ENCODE data around the gene LFNG.

The LFNG gene

DNA sequence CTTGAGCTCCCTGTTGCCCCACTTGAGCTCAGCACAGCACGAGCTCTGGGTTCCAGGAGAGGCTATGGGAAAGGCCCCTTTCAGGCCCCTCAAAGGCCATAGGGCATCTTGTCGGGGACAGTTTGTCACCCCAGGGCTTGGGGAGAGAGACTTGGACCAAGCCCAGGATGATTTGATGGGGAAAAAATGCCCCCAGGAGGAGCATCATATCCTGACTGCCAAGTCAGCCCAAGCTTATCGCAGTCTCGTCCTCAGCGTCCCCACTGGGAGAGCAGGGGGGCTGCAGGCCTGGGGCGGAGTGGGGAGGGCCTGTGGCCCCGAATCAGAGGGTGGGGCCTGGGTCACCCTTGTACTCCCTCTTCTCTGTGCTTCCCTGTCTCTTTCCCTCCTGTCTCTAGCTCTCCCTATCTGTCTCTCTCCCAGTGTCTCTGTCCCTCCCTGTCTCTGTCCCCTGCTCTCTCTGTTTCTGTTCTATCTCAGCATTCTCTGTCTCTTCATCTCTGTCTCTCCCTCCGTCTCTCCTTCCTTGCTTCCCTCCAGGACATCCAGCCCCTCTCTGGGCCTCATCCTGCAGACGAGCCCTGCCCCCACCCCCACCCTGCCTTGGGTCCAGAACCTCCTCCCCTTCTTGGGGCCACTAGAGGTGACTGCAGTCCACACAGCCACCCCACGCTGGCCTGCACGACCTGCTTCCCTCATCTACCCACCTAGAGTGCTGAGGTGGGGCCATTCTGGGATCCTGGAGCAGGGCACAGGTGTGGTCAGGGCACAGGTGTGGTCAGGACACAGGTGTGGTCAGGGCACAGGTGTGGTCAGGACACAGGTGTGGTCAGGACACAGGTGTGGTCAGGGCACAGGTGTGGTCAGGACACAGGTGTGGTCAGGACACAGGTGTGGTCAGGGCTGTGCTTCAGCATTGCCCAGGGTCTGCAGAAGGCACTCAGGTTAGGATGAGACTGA is 26.1 kb upstream of the LFNG start:
- DNase-seq (ENCODE audit: insufficient read length, low spot score): no peak
- no peak for TF ChIP-seq POLR2A (IDR thresholded peaks at IDR 0.05; ENCODE audit: low read depth, low read length)
- FAIRE-seq: no peak

DNA sequence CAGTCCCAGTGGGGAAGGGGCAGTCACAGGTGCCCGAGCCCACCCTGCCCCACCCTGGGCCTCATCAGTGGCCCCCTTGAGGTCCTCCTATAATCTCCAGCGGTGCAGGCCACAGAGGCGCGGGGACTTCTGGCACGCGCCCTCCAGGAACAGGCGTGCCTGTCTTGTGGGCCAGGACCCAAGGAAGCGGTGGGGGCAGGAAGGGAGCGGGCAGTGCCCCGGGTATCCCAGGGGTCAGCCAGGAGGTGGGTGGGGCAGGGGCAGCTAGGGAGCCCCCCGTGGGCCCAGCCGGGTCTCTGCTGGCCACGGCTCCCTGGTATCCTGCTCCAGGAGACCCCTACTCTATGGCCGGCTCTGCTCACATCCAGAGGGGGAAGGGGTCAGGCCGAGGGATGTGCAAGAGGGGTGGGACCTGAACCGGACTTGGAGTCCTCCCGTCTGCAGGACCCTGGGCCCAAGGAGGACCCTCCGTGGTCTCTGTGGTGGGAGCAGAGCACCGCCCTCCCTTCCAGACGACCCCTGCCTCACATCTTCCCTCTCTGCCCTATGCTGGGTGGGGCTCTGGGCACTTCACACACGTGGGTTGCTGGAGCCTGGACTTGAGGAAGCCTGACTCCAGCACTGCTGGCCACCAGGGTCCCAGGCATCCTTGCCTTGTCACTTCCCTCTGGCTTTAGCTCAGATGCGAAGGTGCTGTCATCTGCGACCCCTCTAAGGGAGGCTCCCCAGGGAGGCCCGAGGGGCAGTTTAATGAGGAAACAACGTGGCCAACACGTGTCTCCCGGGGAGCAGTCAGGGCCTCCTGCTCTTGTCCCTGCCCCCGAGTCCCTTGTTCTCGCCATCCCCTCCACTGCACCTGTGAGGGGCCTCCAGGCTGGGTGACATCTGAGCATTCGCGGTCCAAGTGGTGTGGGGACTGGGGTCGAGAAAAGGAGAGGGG is 25.1 kb upstream of the LFNG start:
- FAIRE-seq: no peak
- no peak for DNase-seq (ENCODE audit: insufficient read length, low spot score)
- no peak for TF ChIP-seq POLR2A (IDR thresholded peaks at IDR 0.05; ENCODE audit: low read depth, low read length)

DNA sequence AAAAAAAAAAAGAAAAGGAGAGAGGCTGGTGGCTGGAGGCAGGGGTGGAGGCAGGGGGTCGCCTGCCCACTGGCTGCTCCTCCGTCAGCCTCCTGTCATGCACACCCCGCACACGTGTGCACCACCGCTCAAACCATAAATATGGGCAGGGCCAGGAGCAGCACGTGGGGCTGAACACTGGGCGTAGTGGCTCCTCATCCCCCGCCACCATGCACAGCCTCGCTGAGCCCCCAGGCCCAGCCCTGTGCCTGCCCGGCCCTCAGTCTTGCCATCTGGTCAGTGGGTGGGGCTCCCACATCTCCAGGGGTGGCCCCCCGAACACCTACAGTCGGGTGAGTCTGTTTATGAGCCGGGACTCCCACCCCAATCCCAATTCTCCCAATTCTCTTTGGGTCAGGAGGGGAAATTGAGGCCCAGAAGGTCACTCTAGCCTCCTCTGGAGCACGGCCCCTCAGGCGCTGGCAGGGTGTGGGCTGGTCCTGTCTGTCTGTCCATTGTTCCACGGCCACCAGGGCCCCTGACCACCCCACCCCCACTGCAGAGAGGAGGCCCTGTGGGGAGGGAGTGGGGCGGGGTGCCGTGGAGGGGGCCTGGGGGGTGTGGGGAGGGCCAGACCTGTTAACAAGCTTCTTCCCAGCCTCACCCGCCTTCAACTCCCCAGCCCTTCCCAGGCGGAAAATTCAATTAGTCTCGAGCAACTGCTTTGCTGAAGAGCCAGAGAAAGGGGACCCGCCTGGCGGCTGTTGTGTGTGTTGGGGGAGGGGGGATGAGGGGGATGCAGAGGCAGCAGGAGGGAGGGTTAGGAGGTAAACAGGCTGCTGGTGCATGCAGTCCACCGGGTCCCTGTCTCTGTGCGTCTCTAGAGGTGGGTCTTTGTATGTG is 23.9 kb upstream of the LFNG start:
- DNase-seq (ENCODE audit: insufficient read length, low spot score) (no peak), FAIRE-seq (no peak)
- no peak for TF ChIP-seq POLR2A (IDR thresholded peaks at IDR 0.05; ENCODE audit: low read depth, low read length)

DNA sequence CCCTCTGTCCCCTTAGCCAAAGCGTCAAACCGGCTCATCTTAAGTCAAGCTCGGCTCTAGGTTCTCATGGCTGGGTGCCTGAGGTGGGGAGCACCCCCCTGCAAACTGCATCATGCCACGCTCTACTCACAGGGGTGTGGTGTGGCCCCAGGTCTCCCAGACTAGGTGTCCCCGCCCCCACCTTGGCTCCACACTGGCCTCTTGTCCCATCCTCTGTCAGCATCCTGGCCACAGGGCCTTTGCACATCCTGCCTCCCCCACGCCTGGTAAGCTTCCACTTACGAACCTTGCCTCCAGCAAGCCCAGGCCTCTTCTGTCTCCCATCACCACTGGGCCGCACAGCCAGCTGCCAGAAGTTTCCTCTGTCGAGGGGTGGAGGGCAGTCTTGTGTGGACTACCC is 23.2 kb upstream of the LFNG start:
- no peak for DNase-seq (ENCODE audit: insufficient read length, low spot score)
- FAIRE-seq: no peak
- TF ChIP-seq POLR2A (IDR thresholded peaks at IDR 0.05; ENCODE audit: low read depth, low read length): no peak

DNA sequence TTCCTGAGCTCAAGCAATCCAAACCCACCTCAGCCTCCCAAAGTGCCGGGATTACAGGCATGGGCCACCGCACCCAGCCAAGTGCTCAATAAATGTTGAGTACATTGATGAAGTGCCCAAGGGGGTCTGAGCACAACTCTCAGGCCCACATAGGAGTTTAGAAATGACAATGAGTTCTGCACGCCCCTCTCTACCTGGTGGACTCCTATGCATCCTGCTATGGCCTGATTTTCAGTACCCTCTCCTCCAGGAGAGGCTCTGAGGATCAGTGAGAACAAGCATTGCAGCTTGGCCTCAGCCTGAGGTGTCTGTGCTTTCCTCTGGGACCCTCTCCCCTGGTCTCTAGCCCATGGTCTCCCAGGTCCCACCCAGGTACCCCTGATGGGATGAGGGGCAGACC is 22.5 kb upstream of the LFNG start:
- DNase-seq (ENCODE audit: insufficient read length, low spot score) (no peak), FAIRE-seq (no peak)
- no peak for TF ChIP-seq POLR2A (IDR thresholded peaks at IDR 0.05; ENCODE audit: low read depth, low read length)

DNA sequence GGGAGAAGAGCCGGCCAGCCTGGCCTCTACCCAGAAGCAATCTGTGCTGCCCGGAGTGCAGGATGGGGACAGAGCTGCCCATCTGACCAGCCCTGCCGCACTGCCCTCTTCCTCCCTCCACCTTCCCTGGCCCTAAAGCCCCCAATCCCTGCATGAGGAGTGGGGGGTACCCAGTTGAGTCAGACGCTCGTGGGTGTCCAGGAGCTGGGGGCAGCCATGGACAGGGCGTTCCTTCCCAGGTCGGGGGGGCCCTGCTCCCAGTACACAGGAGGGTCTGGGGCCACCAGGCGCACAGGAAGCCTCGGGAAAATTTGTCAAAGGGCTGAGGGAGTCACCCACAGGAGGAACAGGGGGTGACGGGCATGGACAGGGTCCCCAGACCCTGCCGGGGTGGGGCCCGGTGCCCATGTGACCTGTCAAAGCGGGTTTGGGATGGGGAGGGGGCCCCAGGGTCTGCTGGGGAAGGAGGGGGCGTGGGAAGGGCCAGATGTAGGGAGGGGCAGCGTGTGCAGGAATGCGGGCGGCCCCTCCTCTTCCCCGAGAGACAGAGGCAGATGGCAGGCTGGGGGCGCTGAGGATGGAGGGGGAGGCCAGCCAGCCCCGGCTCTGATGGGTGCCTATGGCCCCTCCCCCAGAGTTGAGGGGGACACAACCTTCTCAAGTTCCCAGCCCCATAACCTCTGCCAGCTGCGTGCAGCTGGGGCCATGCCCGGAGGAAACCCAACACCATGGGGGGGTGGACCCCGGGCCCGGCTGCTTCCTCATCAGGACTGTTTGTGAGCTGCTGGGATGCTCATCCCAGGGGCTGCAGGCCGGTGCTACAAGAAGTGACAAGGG is 21.9 kb upstream of the LFNG start:
- no peak for DNase-seq (ENCODE audit: insufficient read length, low spot score)
- FAIRE-seq: no peak
- no peak for TF ChIP-seq POLR2A (IDR thresholded peaks at IDR 0.05; ENCODE audit: low read depth, low read length)

DNA sequence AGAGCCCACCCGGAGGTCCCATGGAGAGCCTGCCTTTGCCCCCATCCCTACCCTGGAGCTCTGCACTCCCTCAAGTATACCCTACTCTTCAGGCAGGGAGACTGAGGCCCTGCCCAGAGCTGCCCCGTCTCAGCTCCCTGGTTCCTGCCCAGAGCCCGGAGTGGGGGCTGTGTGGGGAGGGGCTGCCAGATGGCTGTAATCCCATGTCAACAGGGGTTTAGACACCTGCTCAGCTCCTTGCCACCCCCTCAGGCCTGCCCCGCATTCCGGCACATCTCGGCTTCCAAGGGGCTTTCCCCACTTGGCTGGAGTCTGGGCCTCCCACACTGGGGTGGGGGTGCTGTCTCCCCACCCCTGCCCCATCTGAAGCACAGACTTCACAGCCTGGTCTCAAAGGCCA is 20.9 kb upstream of the LFNG start:
- FAIRE-seq (no peak), DNase-seq (ENCODE audit: insufficient read length, low spot score) (no peak)
- no peak for TF ChIP-seq POLR2A (IDR thresholded peaks at IDR 0.05; ENCODE audit: low read depth, low read length)

DNA sequence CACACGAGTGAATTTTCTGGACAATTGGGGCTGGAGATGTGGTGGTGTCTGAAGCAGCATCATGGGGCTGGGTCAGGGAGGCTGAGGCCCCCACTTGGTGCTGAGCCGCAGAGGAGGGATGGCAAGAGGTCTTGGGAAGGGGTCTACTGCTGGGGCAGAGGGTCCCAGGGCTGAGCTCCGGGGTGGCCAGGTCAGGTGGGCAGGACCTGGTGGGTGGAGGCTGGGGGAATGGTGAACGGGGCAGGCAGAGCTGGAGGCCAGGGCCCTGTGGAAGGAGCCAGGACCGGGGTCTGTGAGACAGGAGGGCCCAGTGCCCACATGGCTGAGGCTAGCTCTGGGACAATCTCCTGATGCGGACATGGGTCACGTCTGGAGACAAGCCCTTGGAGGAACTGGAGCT is 20.4 kb upstream of the LFNG start:
- DNase-seq (ENCODE audit: insufficient read length, low spot score): no peak
- TF ChIP-seq POLR2A (IDR thresholded peaks at IDR 0.05; ENCODE audit: low read depth, low read length): no peak
- no peak for FAIRE-seq

DNA sequence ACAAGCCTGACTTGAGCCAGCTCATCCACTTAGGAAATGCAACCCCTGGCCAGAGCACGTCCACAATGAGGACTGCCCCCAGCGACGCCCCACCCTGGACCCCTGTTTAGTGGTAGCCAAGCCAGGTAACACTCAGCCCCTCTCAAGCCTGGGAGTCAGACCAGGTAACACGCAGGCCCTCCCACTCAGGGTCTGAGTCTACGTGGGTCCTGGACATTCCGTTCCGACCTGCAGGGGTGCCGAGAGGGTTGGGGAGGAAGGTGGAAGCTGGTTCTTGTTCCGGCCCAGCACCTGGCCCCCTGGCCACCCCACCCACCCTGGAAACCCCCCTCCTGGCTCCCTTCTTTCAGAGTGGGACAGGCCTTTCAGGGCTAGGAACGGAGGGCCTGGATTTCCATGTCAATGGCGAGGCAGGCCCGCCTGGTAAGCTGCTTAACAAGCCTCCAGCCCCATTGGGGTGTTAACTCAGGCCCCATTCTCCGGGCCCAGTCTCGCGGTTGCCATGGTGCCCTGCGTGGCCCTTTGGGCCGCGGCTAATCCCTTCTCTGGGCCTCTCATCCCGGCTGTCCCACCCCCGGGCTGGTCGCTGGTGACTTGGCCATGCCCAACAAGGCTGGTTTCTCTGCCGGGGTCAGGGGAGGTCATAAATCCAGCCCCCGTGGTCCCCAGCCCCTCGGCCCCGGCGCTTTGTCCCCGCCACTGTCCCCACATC is 19.7 kb upstream of the LFNG start:
- TF ChIP-seq POLR2A (IDR thresholded peaks at IDR 0.05; ENCODE audit: low read depth, low read length): no peak
- no peak for FAIRE-seq
- DNase-seq (ENCODE audit: insufficient read length, low spot score): no peak

DNA sequence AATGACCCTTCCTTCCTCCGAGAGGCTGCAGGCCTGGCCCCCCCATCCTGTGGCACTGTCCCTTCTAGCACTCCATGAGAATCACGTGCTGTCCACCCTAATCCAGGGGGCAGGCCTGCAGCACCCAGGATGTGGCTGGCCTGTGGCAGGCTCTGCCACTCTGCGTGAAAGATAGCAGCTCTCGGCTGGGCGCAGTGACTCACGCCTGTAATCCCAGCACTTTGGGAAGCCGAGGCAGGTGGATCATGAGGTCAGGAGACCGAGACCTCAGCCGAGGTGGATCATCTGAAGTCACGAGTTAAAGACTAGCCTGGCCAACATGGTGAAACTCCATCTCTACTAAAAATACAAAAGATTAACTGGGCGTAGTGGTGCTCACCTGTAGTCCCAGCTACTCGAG is 18.9 kb upstream of the LFNG start:
- DNase-seq (ENCODE audit: insufficient read length, low spot score): no peak
- TF ChIP-seq POLR2A (IDR thresholded peaks at IDR 0.05; ENCODE audit: low read depth, low read length): no peak
- no peak for FAIRE-seq

DNA sequence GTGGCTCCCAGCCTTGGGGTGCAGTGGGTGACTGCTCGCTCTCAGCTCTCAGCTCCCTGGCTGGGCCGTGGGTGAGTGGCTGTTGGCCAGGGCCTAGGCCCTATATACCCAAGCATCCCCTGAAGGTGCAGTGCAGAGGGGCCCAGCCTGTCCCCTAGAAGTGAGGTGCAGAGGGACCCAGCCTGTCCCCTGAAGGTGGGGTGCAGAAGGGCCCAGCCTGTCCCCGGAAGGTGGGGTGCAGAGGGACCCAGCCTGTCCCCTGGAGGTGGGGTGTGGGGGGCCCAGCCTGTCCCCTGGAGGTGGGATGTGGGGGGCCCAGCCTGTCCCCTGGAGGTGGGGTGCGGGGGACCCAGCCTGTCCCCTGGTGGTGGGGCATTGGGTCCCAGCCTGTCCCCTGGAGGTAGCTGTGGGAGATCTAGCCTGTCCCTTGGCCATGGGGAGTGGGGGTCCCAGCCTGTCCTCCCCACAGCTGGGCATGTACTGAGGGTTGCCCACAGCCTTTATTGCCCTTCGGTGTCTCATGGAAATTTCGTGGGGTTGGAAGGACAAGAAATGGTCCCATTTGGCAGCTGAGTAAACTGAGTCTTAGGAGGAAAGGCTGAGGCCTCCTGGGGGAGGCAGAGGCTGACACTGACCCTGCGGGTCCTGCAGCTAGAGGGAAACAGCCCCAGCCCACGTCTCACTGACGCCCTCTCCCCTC is 17.5 kb upstream of the LFNG start:
- no peak for TF ChIP-seq POLR2A (IDR thresholded peaks at IDR 0.05; ENCODE audit: low read depth, low read length)
- no peak for DNase-seq (ENCODE audit: insufficient read length, low spot score)
- FAIRE-seq: no peak

DNA sequence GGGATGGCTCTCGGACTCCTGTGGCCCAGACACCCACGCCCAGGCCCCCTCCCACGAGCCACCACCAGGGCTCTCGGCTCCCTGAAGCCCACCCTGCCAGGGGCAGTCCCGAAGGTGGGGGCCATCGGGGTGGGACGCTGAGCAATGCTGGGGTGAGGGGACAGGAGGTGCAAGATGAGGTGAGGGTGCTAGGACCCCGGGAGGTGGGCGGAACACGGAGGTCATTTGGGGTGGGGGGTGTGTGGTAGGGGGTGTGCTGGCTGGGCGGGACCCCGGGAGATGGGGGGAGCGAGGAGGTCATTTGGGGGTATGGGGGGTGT is 17.0 kb upstream of the LFNG start:
- DNase-seq (ENCODE audit: insufficient read length, low spot score): no peak
- FAIRE-seq: no peak
- no peak for TF ChIP-seq POLR2A (IDR thresholded peaks at IDR 0.05; ENCODE audit: low read depth, low read length)
